GM12878 (cell line): ENCODE results near the gene DIAPH2. TPM values are rescaled to one million over a fixed set of nuclear protein-coding genes. Genes with fewer than 3 reads are reported as not detected.

ENCODE experiments used
- ATAC-seq: fragments of 200-7000 bp; cut with Tn5 transposase; 3 replicates; pipeline ENCODE4 v1.9.1; 2020; ENCODE audit warnings: mild to moderate bottlenecking, moderate library complexity
- BruUV-seq: library from RNA; stranded (reverse); fragments of 400-500 nt; replicated peaks from 2 replicates; lab custom pipeline; 2021; lab: Mats Ljungman, UMichigan
- CTCF ChIA-PET: fragments of 300-600 bp; sonication (Branson Sonifier 250); formaldehyde crosslinking; extraction: SDS; loops from one replicate; lab custom pipeline; 2021; ENCODE audit warnings: inconsistent platforms; lab: Yijun Ruan, JAX
- POLR2A ChIA-PET: fragments of 350-600 bp; formaldehyde crosslinking; extraction: SDS; loops from one replicate; lab custom pipeline; 2021; ENCODE audit warnings: inconsistent platforms; lab: Charles Lee
- RAD21 ChIA-PET: fragments of 300-600 bp; sonication (Branson Sonifier 250); formaldehyde crosslinking; loops from one replicate; lab custom pipeline; 2023; ENCODE audit warnings: antibody characterized with exemption; ENCODE audit not compliant: unreplicated experiment; lab: Charles Lee
- SMC1A ChIA-PET: fragments of 300-600 bp; sonication (Branson Sonifier 250); formaldehyde crosslinking; loops from one replicate; lab custom pipeline; 2023; ENCODE audit not compliant: unreplicated experiment, uncharacterized antibody; lab: Charles Lee
- DNase-seq: peaks from one replicate; pipeline ENCODE4 v3.0.0-alpha.2; 2011; ENCODE audit warnings: low read depth, low spot score
- FAIRE-seq: peaks from 3 replicates; lab custom pipeline; 2011; peaks lifted over from hg19 to GRCh38; lab: Jason Lieb, UNC
- H2AFZ ChIP-seq: 2 replicates; pipeline ENCODE4 v1.6.0; 2011; ENCODE audit warnings: low read depth, low read length, control low read depth; ENCODE audit not compliant: control insufficient read depth
- H3K27ac ChIP-seq: 2 replicates; pipeline ENCODE4 v1.5.1; 2011; ENCODE audit warnings: control low read depth; ENCODE audit not compliant: control insufficient read depth, insufficient read depth
- H3K27me3 ChIP-seq, 2 experiments: replicated peaks in 1 of 2; 2 replicates each; pipeline versions ENCODE4 v1.6.0 to v1.6.1; 2011; ENCODE audit warnings: low read length in 1 of 2; ENCODE audit not compliant: control insufficient read depth in 2 of 2, insufficient read depth in 2 of 2
- H3K36me3 ChIP-seq, 2 experiments: 2 replicates each; pipeline ENCODE4 v1.5.1; 2011; ENCODE audit warnings: low read length in 1 of 2; ENCODE audit not compliant: control insufficient read depth in 2 of 2, insufficient read depth in 2 of 2
- H3K4me1 ChIP-seq: 2 replicates; pipeline ENCODE4 v1.6.1; 2011; ENCODE audit warnings: mild to moderate bottlenecking, low read length, moderate library complexity, mixed read lengths; ENCODE audit not compliant: control insufficient read depth, insufficient read depth
- H3K4me2 ChIP-seq: 2 replicates; pipeline ENCODE4 v1.6.0; 2011; ENCODE audit warnings: control low read depth; ENCODE audit not compliant: control insufficient read depth, insufficient read depth
- H3K4me3 ChIP-seq: fragments of 200-600 bp; sonication (generic); 2 replicates; pipeline ENCODE4 v1.5.1; 2016
- H3K79me2 ChIP-seq: 2 replicates; pipeline ENCODE4 v1.6.0; 2011; ENCODE audit warnings: low read length; ENCODE audit not compliant: control insufficient read depth, insufficient read depth
- H3K9ac ChIP-seq: 2 replicates; pipeline ENCODE4 v1.8.0; 2011; ENCODE audit warnings: low read length, control low read depth, mixed read lengths; ENCODE audit not compliant: control insufficient read depth, insufficient read depth
- H3K9me3 ChIP-seq: replicated peaks from 3 replicates; pipeline ENCODE4 v1.5.1; 2011; ENCODE audit warnings: mild to moderate bottlenecking, low read length; ENCODE audit not compliant: control insufficient read depth, insufficient read depth
- H4K20me1 ChIP-seq: 2 replicates; pipeline ENCODE4 v1.6.0; 2011; ENCODE audit not compliant: control insufficient read depth, insufficient read depth
- BHLHE40 ChIP-seq, 2 experiments: fragments of 450-650 bp in 1 of 2; IDR thresholded peaks; 2 replicates each; pipeline ENCODE4 v1.6.1; 2011 to 2017; ENCODE audit warnings: low read depth in 2 of 2, borderline replicate concordance in 1 of 2, improper control_type of control experiment in 1 of 2, low read length in 1 of 2, mild to moderate bottlenecking in 1 of 2
- BMI1 ChIP-seq: fragments of 450-650 bp; IDR thresholded peaks from 2 replicates; pipeline ENCODE4 v1.6.1; 2016; ENCODE audit warnings: mild to moderate bottlenecking, moderate library complexity, borderline replicate concordance
- CHD4 ChIP-seq: fragments of 200-600 bp; sonication (generic); IDR thresholded peaks from 2 replicates; pipeline ENCODE4 v1.6.1; 2016; ENCODE audit warnings: mild to moderate bottlenecking
- CREM ChIP-seq: IDR thresholded peaks from 2 replicates; pipeline ENCODE4 v1.6.1; 2014; ENCODE audit warnings: antibody characterized with exemption, low read depth
- DPF2 ChIP-seq: fragments of 450-650 bp; IDR thresholded peaks from 2 replicates; pipeline ENCODE4 v1.6.1; 2017; ENCODE audit warnings: mild to moderate bottlenecking
- FOXM1 ChIP-seq: IDR thresholded peaks from 2 replicates; pipeline ENCODE4 v1.6.1; 2012; ENCODE audit warnings: low read depth, mild to moderate bottlenecking, inconsistent platforms, low read length, moderate library complexity
- HDAC2 ChIP-seq: fragments of 200-600 bp; sonication (generic); IDR thresholded peaks from 2 replicates; pipeline ENCODE4 v1.6.1; 2017
- HDAC6 ChIP-seq: fragments of 200-600 bp; sonication (generic); IDR thresholded peaks from one replicate; pipeline ENCODE4 v1.8.0; 2017; ENCODE audit warnings: antibody characterized with exemption; ENCODE audit not compliant: unreplicated experiment
- JUND ChIP-seq: IDR thresholded peaks from 2 replicates; pipeline ENCODE4 v1.6.1; 2012; ENCODE audit warnings: low read depth, mild to moderate bottlenecking, low read length, improper control_type of control experiment, moderate library complexity
- MEF2A ChIP-seq: IDR thresholded peaks from 2 replicates; pipeline ENCODE4 v1.6.1; 2011; ENCODE audit warnings: low read depth, mild to moderate bottlenecking, low read length, moderate library complexity; ENCODE audit not compliant: insufficient read depth
- NR2C2 ChIP-seq: IDR thresholded peaks from 2 replicates; pipeline ENCODE4 v1.6.1; 2011; ENCODE audit warnings: borderline replicate concordance, low read depth; ENCODE audit not compliant: control insufficient read depth, insufficient read length
- NR2F1 ChIP-seq: fragments of 450-650 bp; conservative IDR thresholded peaks from 2 replicates; pipeline ENCODE4 v1.6.1; 2017; ENCODE audit warnings: mild to moderate bottlenecking
- RUNX3 ChIP-seq: IDR thresholded peaks from 2 replicates; pipeline ENCODE4 v1.6.1; 2012; ENCODE audit warnings: low read length, inconsistent platforms
- SRF ChIP-seq, 2 experiments: IDR thresholded peaks; 2 replicates each; pipeline ENCODE4 v1.6.1; 2011; ENCODE audit warnings: low read depth in 2 of 2, low read length in 2 of 2, mild to moderate bottlenecking in 1 of 2, moderate library complexity in 1 of 2
- STAT1 ChIP-seq: fragments of 450-650 bp; conservative IDR thresholded peaks from 2 replicates; pipeline ENCODE4 v1.6.1; 2014; ENCODE audit warnings: antibody characterized with exemption, mild to moderate bottlenecking
- SUPT20H ChIP-seq: IDR thresholded peaks from 2 replicates; pipeline ENCODE4 v1.6.1; 2011; ENCODE audit warnings: low read depth, mild to moderate bottlenecking, low read length, moderate library complexity, borderline replicate concordance; ENCODE audit not compliant: control insufficient read depth
- ZNF207 ChIP-seq: fragments of 450-650 bp; IDR thresholded peaks from 2 replicates; pipeline ENCODE4 v1.6.1; 2014; ENCODE audit warnings: antibody characterized with exemption, mild to moderate bottlenecking, borderline replicate concordance
- ZNF24 ChIP-seq: fragments of 450-650 bp; IDR thresholded peaks from 2 replicates; pipeline ENCODE4 v1.6.1; 2017; ENCODE audit warnings: antibody characterized with exemption, mild to moderate bottlenecking
- WGBS: methylation state at CpG from one replicate; pipeline ENCODE4 v1.1.6; 2016; ENCODE audit warnings: low lambda C conversion rate; ENCODE audit not compliant: insufficient replicate concordance, insufficient coverage; ENCODE audit errors: missing lambda C conversion rate; 5-methylcytosine and 5-hydroxymethylcytosine counted together
- in situ Hi-C: fragments of 300-500 bp; cut with MboI; formaldehyde crosslinking; loops from 9 replicates; pipeline ENCODE4 v1.14.3; 2018; ENCODE audit warnings: mixed read lengths
- intact Hi-C: fragments of 100-400 bp; cut with micrococcal nuclease; formaldehyde crosslinking; loops from one replicate; pipeline ENCODE4 v1.14.2; 2022; ENCODE audit not compliant: unreplicated experiment
- polyA plus RNA-seq, 11 experiments: library from polyadenylated mRNA; depleted of rRNA in 4 of 11; unstranded in 6 of 11; stranded (reverse) in 5 of 11; fragments of >200 nt; fragmentation: Nextera tagmentation in 4 of 11; fragmentation: Illumina TruSeq in 1 of 11; extraction: Ambion mirVana in 4 of 11; extraction: Trizol in 1 of 11; gene quantifications; 1 replicate in 1 of 11; 2 replicates in 10 of 11; pipeline versions ENCODE4 v1.2.1 to v1.2.3, GENCODE V29; 2011 to 2016; ENCODE audit warnings: inconsistent platforms in 2 of 11, missing spikeins in 2 of 11, low read depth in 1 of 11
- total RNA-seq, 4 experiments: library from RNA; depleted of rRNA in 3 of 4; stranded (reverse); fragments of >200 nt in 3 of 4; fragmentation: Illumina TruSeq in 1 of 4; extraction: Trizol in 1 of 4; gene quantifications; 2 replicates each; pipeline versions ENCODE4 v1.2.1 to v1.2.3, GENCODE V29; 2013 to 2021
- TF ChIP-seq, protein P1 (sequence below): IDR thresholded peaks from 2 replicates; pipeline ENCODE4 v1.6.1; 2011; ENCODE audit warnings: low read depth, mild to moderate bottlenecking, low read length, moderate library complexity, borderline replicate concordance; ENCODE audit errors: extremely low read depth
- TF ChIP-seq, protein P2 (sequence below): IDR thresholded peaks from 2 replicates; pipeline ENCODE4 v1.6.1; 2011; ENCODE audit warnings: mild to moderate bottlenecking, low read depth, low read length, moderate library complexity; ENCODE audit not compliant: insufficient replicate concordance

DIAPH2 gene
- total and polyA plus RNA-seq, 10 of the 15 experiments (the other 5 are each of a cell fraction or from before 2014, with no cell fraction given): 2.2 to 16.6 (median 8.8) TPM

DNA sequence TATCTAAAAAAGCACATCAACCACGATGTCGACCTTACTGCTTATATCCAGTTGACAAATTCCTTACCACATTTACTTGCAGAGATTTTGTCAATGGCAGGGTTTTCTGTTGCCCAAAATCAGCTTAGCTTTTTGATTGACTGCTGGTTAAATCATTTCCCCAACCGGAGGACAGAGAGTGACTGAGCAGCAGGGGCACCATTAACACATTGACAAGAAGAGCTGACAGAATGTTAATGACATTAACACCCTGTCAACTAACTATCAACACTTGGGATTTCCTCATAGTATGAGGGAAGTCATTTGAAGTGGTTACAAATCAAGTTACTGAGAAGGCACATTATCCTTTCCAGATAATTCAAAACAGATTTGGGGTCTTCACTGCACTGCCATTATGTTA lies 567.5 kb downstream of the DIAPH2 start:
- no peak overlapping the region for H3K4me3 ChIP-seq
- H3K4me1 ChIP-seq: no peaks in the 10 kb centered on the region
- SMC1A ChIA-PET: interaction anchor here (1.6 kb wide), 1 partner anchor 8 kb away, joined by 4 read pairs; no protein-coding TSS in a partner anchor
- in situ Hi-C loops: no loop called here
- no peaks in the 10 kb centered on the region for H3K9me3 ChIP-seq
- H3K27me3 ChIP-seq: no peaks in the 10 kb centered on the region
- no peaks in the 10 kb centered on the region for H4K20me1 ChIP-seq
- H2AFZ ChIP-seq: no peak overlapping the region
- WGBS: 44% methylated on average over 3 of the region's 3 CpGs
- POLR2A ChIA-PET: no interaction called here
- no peak for TF ChIP-seq CHD4
- TF ChIP-seq BHLHE40 (IDR thresholded peaks at IDR 0.05; ENCODE audit: borderline replicate concordance in 1 of 2, low read depth in 2 of 2, low read length in 1 of 2): no peak
- TF ChIP-seq SUPT20H: no peak
- no peak for TF ChIP-seq HDAC6
- no peak for TF ChIP-seq JUND
- TF ChIP-seq SRF (IDR thresholded peaks at IDR 0.05; ENCODE audit: low read depth in 2 of 2, low read length in 2 of 2): no peak
- no peak for TF ChIP-seq FOXM1
- no peak for TF ChIP-seq NR2F1
- no peak for TF ChIP-seq MEF2A
- no peak for TF ChIP-seq STAT1
- TF ChIP-seq HDAC2: no peak
- no peak for TF ChIP-seq CREM
- TF ChIP-seq, protein P1, sequence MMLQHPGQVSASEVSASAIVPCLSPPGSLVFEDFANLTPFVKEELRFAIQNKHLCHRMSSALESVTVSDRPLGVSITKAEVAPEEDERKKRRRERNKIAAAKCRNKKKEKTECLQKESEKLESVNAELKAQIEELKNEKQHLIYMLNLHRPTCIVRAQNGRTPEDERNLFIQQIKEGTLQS: no peak
- no peak for TF ChIP-seq ZNF207
- TF ChIP-seq BMI1: no peak
- no peak for TF ChIP-seq RUNX3
- TF ChIP-seq DPF2: no peak
- no peak for TF ChIP-seq NR2C2
- TF ChIP-seq, protein P2, sequence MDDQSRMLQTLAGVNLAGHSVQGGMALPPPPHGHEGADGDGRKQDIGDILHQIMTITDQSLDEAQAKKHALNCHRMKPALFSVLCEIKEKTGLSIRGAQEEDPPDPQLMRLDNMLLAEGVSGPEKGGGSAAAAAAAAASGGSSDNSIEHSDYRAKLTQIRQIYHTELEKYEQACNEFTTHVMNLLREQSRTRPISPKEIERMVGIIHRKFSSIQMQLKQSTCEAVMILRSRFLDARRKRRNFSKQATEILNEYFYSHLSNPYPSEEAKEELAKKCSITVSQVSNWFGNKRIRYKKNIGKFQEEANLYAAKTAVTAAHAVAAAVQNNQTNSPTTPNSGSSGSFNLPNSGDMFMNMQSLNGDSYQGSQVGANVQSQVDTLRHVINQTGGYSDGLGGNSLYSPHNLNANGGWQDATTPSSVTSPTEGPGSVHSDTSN: no peak
- TF ChIP-seq ZNF24: no peak
- no peaks in the 10 kb centered on the region for H3K36me3 ChIP-seq
- no peak for DNase-seq
- no peak overlapping the region for H3K4me2 ChIP-seq
- intact Hi-C loops: no loop called here
- no peak for ATAC-seq
- CTCF ChIA-PET: no interaction called here
- RAD21 ChIA-PET: no interaction called here
- H3K79me2 ChIP-seq: no peaks in the 10 kb centered on the region
- BruUV-seq: no TSS peak
- H3K9ac ChIP-seq: no peak overlapping the region
- no peak for FAIRE-seq
- no peak overlapping the region for H3K27ac ChIP-seq
